GM12878 (cell line): ENCODE results near the gene BEAN1. TPM values are rescaled to one million over a fixed set of nuclear protein-coding genes. Genes with fewer than 3 reads are reported as not detected.

Source experiments
- ATAC-seq: fragments of 200-7000 bp; cut with Tn5 transposase; 3 replicates; pipeline ENCODE4 v1.9.1; 2020; ENCODE audit warnings: mild to moderate bottlenecking, moderate library complexity
- BruUV-seq: library from RNA; stranded (reverse); fragments of 400-500 nt; replicated peaks from 2 replicates; lab custom pipeline; 2021; lab: Mats Ljungman, UMichigan
- CTCF ChIA-PET: fragments of 300-600 bp; sonication (Branson Sonifier 250); formaldehyde crosslinking; extraction: SDS; loops from one replicate; lab custom pipeline; 2021; ENCODE audit warnings: inconsistent platforms; lab: Yijun Ruan, JAX
- POLR2A ChIA-PET: fragments of 350-600 bp; formaldehyde crosslinking; extraction: SDS; loops from one replicate; lab custom pipeline; 2021; ENCODE audit warnings: inconsistent platforms; lab: Charles Lee
- RAD21 ChIA-PET: fragments of 300-600 bp; sonication (Branson Sonifier 250); formaldehyde crosslinking; loops from one replicate; lab custom pipeline; 2023; ENCODE audit warnings: antibody characterized with exemption; ENCODE audit not compliant: unreplicated experiment; lab: Charles Lee
- SMC1A ChIA-PET: fragments of 300-600 bp; sonication (Branson Sonifier 250); formaldehyde crosslinking; loops from one replicate; lab custom pipeline; 2023; ENCODE audit not compliant: unreplicated experiment, uncharacterized antibody; lab: Charles Lee
- DNase-seq: peaks from one replicate; pipeline ENCODE4 v3.0.0-alpha.2; 2011; ENCODE audit warnings: low read depth, low spot score
- FAIRE-seq: peaks from 3 replicates; lab custom pipeline; 2011; peaks lifted over from hg19 to GRCh38; lab: Jason Lieb, UNC
- H2AFZ ChIP-seq: 2 replicates; pipeline ENCODE4 v1.6.0; 2011; ENCODE audit warnings: low read depth, low read length, control low read depth; ENCODE audit not compliant: control insufficient read depth
- H3K27ac ChIP-seq: 2 replicates; pipeline ENCODE4 v1.5.1; 2011; ENCODE audit warnings: control low read depth; ENCODE audit not compliant: control insufficient read depth, insufficient read depth
- H3K27me3 ChIP-seq, 2 experiments: replicated peaks in 1 of 2; 2 replicates each; pipeline versions ENCODE4 v1.6.0 to v1.6.1; 2011; ENCODE audit warnings: low read length in 1 of 2; ENCODE audit not compliant: control insufficient read depth in 2 of 2, insufficient read depth in 2 of 2
- H3K36me3 ChIP-seq, 2 experiments: 2 replicates each; pipeline ENCODE4 v1.5.1; 2011; ENCODE audit warnings: low read length in 1 of 2; ENCODE audit not compliant: control insufficient read depth in 2 of 2, insufficient read depth in 2 of 2
- H3K4me1 ChIP-seq: 2 replicates; pipeline ENCODE4 v1.6.1; 2011; ENCODE audit warnings: mild to moderate bottlenecking, low read length, moderate library complexity, mixed read lengths; ENCODE audit not compliant: control insufficient read depth, insufficient read depth
- H3K4me2 ChIP-seq: 2 replicates; pipeline ENCODE4 v1.6.0; 2011; ENCODE audit warnings: control low read depth; ENCODE audit not compliant: control insufficient read depth, insufficient read depth
- H3K4me3 ChIP-seq: fragments of 200-600 bp; sonication (generic); 2 replicates; pipeline ENCODE4 v1.5.1; 2016
- H3K79me2 ChIP-seq: 2 replicates; pipeline ENCODE4 v1.6.0; 2011; ENCODE audit warnings: low read length; ENCODE audit not compliant: control insufficient read depth, insufficient read depth
- H3K9ac ChIP-seq: 2 replicates; pipeline ENCODE4 v1.8.0; 2011; ENCODE audit warnings: low read length, control low read depth, mixed read lengths; ENCODE audit not compliant: control insufficient read depth, insufficient read depth
- H3K9me3 ChIP-seq: replicated peaks from 3 replicates; pipeline ENCODE4 v1.5.1; 2011; ENCODE audit warnings: mild to moderate bottlenecking, low read length; ENCODE audit not compliant: control insufficient read depth, insufficient read depth
- H4K20me1 ChIP-seq: 2 replicates; pipeline ENCODE4 v1.6.0; 2011; ENCODE audit not compliant: control insufficient read depth, insufficient read depth
- ATF2 ChIP-seq: IDR thresholded peaks from 2 replicates; pipeline ENCODE4 v1.6.1; 2012; ENCODE audit warnings: low read length, inconsistent platforms
- BCL3 ChIP-seq: IDR thresholded peaks from 2 replicates; pipeline ENCODE4 v1.6.1; 2011; ENCODE audit warnings: borderline replicate concordance, low read depth, mild to moderate bottlenecking, moderate library complexity, low read length; ENCODE audit not compliant: insufficient read depth, poor library complexity, severe bottlenecking
- CUX1 ChIP-seq: IDR thresholded peaks from 2 replicates; pipeline ENCODE4 v1.6.1; 2012; ENCODE audit warnings: improper control_type of control experiment, low read depth, low read length; ENCODE audit not compliant: insufficient replicate concordance
- KLF5 ChIP-seq: fragments of 450-650 bp; IDR thresholded peaks from 2 replicates; pipeline ENCODE4 v1.6.1; 2014; ENCODE audit warnings: mild to moderate bottlenecking; ENCODE audit not compliant: partially characterized antibody
- NBN ChIP-seq: fragments of 450-650 bp; IDR thresholded peaks from 2 replicates; pipeline ENCODE4 v1.6.1; 2016
- PAX8 ChIP-seq: fragments of 450-650 bp; IDR thresholded peaks from 2 replicates; pipeline ENCODE4 v1.6.1; 2017; ENCODE audit warnings: mild to moderate bottlenecking, moderate library complexity
- PBX3 ChIP-seq: IDR thresholded peaks from 2 replicates; pipeline ENCODE4 v1.6.1; 2011; ENCODE audit warnings: mild to moderate bottlenecking, low read depth, low read length, moderate library complexity; ENCODE audit not compliant: insufficient replicate concordance
- ZBED1 ChIP-seq: IDR thresholded peaks from 2 replicates; pipeline ENCODE4 v1.6.1; 2016; ENCODE audit warnings: borderline replicate concordance
- WGBS: methylation state at CpG from one replicate; pipeline ENCODE4 v1.1.6; 2016; ENCODE audit warnings: low lambda C conversion rate; ENCODE audit not compliant: insufficient replicate concordance, insufficient coverage; ENCODE audit errors: missing lambda C conversion rate; 5-methylcytosine and 5-hydroxymethylcytosine counted together
- in situ Hi-C: fragments of 300-500 bp; cut with MboI; formaldehyde crosslinking; loops from 9 replicates; pipeline ENCODE4 v1.14.3; 2018; ENCODE audit warnings: mixed read lengths
- intact Hi-C: fragments of 100-400 bp; cut with micrococcal nuclease; formaldehyde crosslinking; loops from one replicate; pipeline ENCODE4 v1.14.2; 2022; ENCODE audit not compliant: unreplicated experiment
- polyA plus RNA-seq, 11 experiments: library from polyadenylated mRNA; depleted of rRNA in 4 of 11; unstranded in 6 of 11; stranded (reverse) in 5 of 11; fragments of >200 nt; fragmentation: Nextera tagmentation in 4 of 11; fragmentation: Illumina TruSeq in 1 of 11; extraction: Ambion mirVana in 4 of 11; extraction: Trizol in 1 of 11; gene quantifications; 1 replicate in 1 of 11; 2 replicates in 10 of 11; pipeline versions ENCODE4 v1.2.1 to v1.2.3, GENCODE V29; 2011 to 2016; ENCODE audit warnings: inconsistent platforms in 2 of 11, missing spikeins in 2 of 11, low read depth in 1 of 11
- total RNA-seq, 4 experiments: library from RNA; depleted of rRNA in 3 of 4; stranded (reverse); fragments of >200 nt in 3 of 4; fragmentation: Illumina TruSeq in 1 of 4; extraction: Trizol in 1 of 4; gene quantifications; 2 replicates each; pipeline versions ENCODE4 v1.2.1 to v1.2.3, GENCODE V29; 2013 to 2021

The BEAN1 gene
- total and polyA plus RNA-seq, 10 of the 15 experiments (the other 5 are each of a cell fraction or from before 2014, with no cell fraction given), result not detected

DNA sequence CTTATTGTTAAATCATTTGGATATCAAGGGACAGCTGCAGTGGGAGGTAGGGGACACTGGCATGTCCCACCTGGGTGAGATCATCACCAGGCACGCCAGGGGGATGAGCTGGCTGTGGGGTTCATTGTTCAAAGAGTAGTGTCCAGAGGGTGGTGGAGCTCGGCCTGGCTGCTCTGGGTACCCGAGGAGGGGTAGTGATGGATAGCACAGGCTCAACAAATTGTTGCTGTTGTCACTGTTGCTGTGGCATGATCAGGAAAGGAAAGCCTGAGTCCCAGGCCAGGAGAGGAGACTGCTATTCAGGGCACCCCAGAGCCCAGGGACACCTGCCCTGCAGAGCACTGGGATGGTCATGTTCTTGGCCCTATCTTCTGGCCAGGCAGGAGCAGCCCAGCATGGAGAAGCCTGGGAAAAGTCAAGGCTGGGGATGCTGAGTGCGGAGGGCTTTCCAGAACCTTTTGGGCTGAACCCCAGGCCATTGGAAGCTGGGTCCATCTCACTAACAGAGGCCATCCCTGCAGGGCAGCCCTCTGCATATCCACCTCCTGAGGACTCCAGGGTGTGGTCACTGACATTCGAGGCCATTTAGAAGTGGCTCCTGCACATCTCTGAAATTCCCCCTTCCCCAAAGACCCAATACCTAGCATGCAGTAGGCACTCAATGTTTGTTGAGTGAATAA is 12.1 kb downstream of the BEAN1 start:
- Histone ChIP-seq H3K36me3 (no peaks in the 10 kb centered on the region), H3K4me2 (no peak overlapping the region), H3K4me3 (no peak overlapping the region), H3K27ac (no peak overlapping the region), H3K4me1 (no peaks in the 10 kb centered on the region), H3K9me3 (no peaks in the 10 kb centered on the region), H3K27me3 (peaks cover 3 to 5% of the 10 kb centered on the region in 2 experiments; a peak in 3 of 4 replicates), H2AFZ (no peak overlapping the region), H3K9ac (no peak overlapping the region), H4K20me1 (no peaks in the 10 kb centered on the region), H3K79me2 (no peaks in the 10 kb centered on the region)
- ChIA-PET SMC1A (no interaction called here), RAD21 (no interaction called here), CTCF (interaction anchor here (1.6 kb wide), 1 partner anchor 13 kb away, joined by 3 read pairs; no protein-coding TSS in a partner anchor), POLR2A (interaction anchor here (0.5 kb wide), 1 partner anchor 658 kb away, joined by 6 read pairs; no protein-coding TSS in a partner anchor)
- 13% methylated on average over 5 of the region's 5 CpGs for WGBS
- intact Hi-C loops (no loop called here), in situ Hi-C loops (no loop called here)
- TF ChIP-seq ATF2 (no peak), PBX3 (no peak), ZBED1 (no peak), KLF5 (no peak), BCL3 (no peak), NBN (no peak), PAX8 (no peak), CUX1 (no peak)
- no peak for DNase-seq
- no peak for FAIRE-seq
- no TSS peak for BruUV-seq
- ATAC-seq, result no peak
